ACHN (cell line): ENCODE data around the gene TXNL4A.
"Not testable (repeated sequence)": the region's sequence is repeated elsewhere in the genome, so short reads cannot be mapped to it uniquely, and the experiment has no call there.

Experiments used
- DNase-seq: peaks from one replicate; pipeline ENCODE4 v3.0.0-alpha.2; 2015
- in situ Hi-C: cut with HindIII; loops from 2 replicates; pipeline ENCODE4 v1.10.0; 2017; ENCODE audit warnings: low sequenced_read_pairs, low pct_ligation_motif_present, low pct_unique_long_range_greater_than_20kb

Gene TXNL4A

GRCh38 chr18:79988451-79989194, at the start of gene TXNL4A:
Gene TXNL4A (minus strand): TSS chr18:79988563. CDS start chr18:79988392, 171 bp downstream.
- in situ Hi-C loops, result no loop called here
- peak; percentile 81 for DNase-seq

- in situ Hi-C loops, result no loop called here
- no peak for DNase-seq
These were observed 48.9 kb upstream of the TXNL4A start for GRCh38 chr18:80037300-80037699.

- no peak for DNase-seq
- in situ Hi-C loops, result no loop called here
These were observed 47.6 kb upstream of the TXNL4A start for GRCh38 chr18:80035997-80036396.

GRCh38 chr18:80034852-80035406, 46.6 kb upstream of the TXNL4A start:
- no peak for DNase-seq
- in situ Hi-C loops, result no loop called here

GRCh38 chr18:80034068-80034851, 45.9 kb upstream of the TXNL4A start, which contains the start of gene RBFA:
Gene RBFA (plus strand): TSS chr18:80034434. CDS start chr18:80034496, 62 bp downstream.
- in situ Hi-C loops, result no loop called here
- DNase-seq, result peak; percentile 71

- DNase-seq, result peak; percentile 92
- in situ Hi-C loops, result no loop called here
These were observed 45.1 kb upstream of the TXNL4A start for GRCh38 chr18:80033181-80034067.

- in situ Hi-C loops, result no loop called here
- DNase-seq, result no peak
These were observed 41.3 kb upstream of the TXNL4A start for GRCh38 chr18:80029690-80030089.

- DNase-seq, in situ Hi-C loops: not testable (repeated sequence)
These were observed 39.4 kb upstream of the TXNL4A start for GRCh38 chr18:80027719-80028118.

- in situ Hi-C loops, result no loop called here
- no peak for DNase-seq
These were observed 38.0 kb upstream of the TXNL4A start for GRCh38 chr18:80026363-80026762.

GRCh38 chr18:80023173-80023572, 34.8 kb upstream of the TXNL4A start:
- DNase-seq, result peak; percentile 8
- in situ Hi-C loops, result no loop called here

- DNase-seq, result peak; percentile 26
- in situ Hi-C loops, result no loop called here
These were observed 34.2 kb upstream of the TXNL4A start for GRCh38 chr18:80022613-80023012.

GRCh38 chr18:80012714-80013113, 24.4 kb upstream of the TXNL4A start:
- no peak for DNase-seq
- in situ Hi-C loops, result no loop called here

GRCh38 chr18:80011496-80012137, 23.3 kb upstream of the TXNL4A start:
- in situ Hi-C loops, result not testable (repeated sequence)

GRCh38 chr18:80010551-80010906, 22.2 kb upstream of the TXNL4A start:
- DNase-seq, result no peak
- in situ Hi-C loops, result no loop called here

More at GRCh38 chr18:80011496-80012137, 23.3 kb upstream of the TXNL4A start:
- not testable (repeated sequence) for DNase-seq

- in situ Hi-C loops, result no loop called here
- DNase-seq, result peak; percentile 94
These were observed 21.5 kb upstream of the TXNL4A start for GRCh38 chr18:80009661-80010550.

GRCh38 chr18:80006724-80007123, 18.4 kb upstream of the TXNL4A start:
- in situ Hi-C loops, result no loop called here
- DNase-seq, result no peak
